ENCODE measurements around the gene GTF3C5.

GRCh38 chr9:133074111-133074651, 43.4 kb downstream of the GTF3C5 start:
- no peak for TF ChIP-seq MNT (conservative IDR thresholded peaks at IDR 0.05)
- no peak for TF ChIP-seq ZNF280B (CRISPR knock-in tag; IDR thresholded peaks at IDR 0.05)
- no peak for TF ChIP-seq USF2 (CRISPR knock-in tag; IDR thresholded peaks at IDR 0.05)
- TF ChIP-seq ZNF75A (CRISPR knock-in tag; IDR thresholded peaks at IDR 0.05): no peak
- TF ChIP-seq MAX (CRISPR knock-in tag; IDR thresholded peaks at IDR 0.05): no peak
- TF ChIP-seq YBX1 (IDR thresholded peaks at IDR 0.05): no peak
- TF ChIP-seq SREBF1 (IDR thresholded peaks at IDR 0.05; ENCODE audit: borderline replicate concordance, low read depth, low read length): no peak
- no peak for TF ChIP-seq CTCF (IDR thresholded peaks at IDR 0.05 in 2 of 3, conservative IDR thresholded peaks at IDR 0.05 in 1 of 3; ENCODE audit: insufficient read depth in 2 of 3, low read depth in 1 of 3, low read length in 3 of 3)
- no peak for TF ChIP-seq POLR2AphosphoS5 (IDR thresholded peaks at IDR 0.05; ENCODE audit: control insufficient read depth, insufficient read depth, low read depth, low read length)
- no peak for TF ChIP-seq FOXK2 (conservative IDR thresholded peaks at IDR 0.05 in 1 of 2, IDR thresholded peaks at IDR 0.05 in 1 of 2; ENCODE audit: low read depth in 2 of 2)
- no peak for TF ChIP-seq EGR1 (conservative IDR thresholded peaks at IDR 0.05)
